SIG-M5 (cell line): Measurements from ENCODE around the gene PQBP1.

Source experiments
- DNase-seq: peaks from one replicate; lab custom pipeline; 2025; lab: John Stamatoyannopoulos, UW

The PQBP1 gene

DNA sequence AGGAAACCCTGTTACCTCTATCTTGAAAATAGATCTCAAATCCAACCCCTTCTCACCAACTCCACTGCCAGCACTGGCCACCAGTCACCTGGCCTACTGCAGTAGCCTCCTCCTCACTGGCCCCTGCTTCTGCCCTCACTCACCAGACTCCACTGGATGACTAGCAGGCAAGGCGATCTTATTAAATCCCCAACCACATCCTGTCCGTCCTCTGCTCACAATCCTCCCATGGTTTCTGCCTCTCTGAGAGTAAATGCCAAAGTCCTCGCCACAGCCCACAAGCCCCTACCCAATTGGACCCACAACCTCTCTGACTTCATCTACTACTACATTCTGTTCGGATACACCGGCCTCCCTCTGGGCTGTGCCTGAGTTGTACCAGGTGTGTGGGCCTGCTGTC is 26.5 kb downstream of the PQBP1 start:
- no peak for DNase-seq

DNA sequence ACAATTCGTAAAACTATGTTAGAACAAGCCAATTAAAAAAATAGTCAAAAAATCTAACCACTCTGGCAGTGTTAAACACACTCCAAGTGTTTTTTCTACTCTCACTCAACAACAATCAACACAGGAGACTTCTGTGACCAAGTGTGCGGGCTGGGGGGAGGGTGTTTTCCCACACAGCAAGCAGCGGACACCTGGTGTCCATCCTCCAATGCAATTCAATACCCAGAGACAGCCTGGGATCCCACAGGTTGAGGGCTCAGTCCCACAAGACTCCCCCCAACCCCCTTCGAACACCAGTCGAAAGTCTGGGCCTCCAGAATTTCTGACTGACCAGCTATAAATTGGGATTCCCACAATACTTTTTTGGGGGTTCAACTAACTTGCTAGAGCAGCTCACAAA is 29.4 kb downstream of the PQBP1 start:
- DNase-seq, result no peak

DNA sequence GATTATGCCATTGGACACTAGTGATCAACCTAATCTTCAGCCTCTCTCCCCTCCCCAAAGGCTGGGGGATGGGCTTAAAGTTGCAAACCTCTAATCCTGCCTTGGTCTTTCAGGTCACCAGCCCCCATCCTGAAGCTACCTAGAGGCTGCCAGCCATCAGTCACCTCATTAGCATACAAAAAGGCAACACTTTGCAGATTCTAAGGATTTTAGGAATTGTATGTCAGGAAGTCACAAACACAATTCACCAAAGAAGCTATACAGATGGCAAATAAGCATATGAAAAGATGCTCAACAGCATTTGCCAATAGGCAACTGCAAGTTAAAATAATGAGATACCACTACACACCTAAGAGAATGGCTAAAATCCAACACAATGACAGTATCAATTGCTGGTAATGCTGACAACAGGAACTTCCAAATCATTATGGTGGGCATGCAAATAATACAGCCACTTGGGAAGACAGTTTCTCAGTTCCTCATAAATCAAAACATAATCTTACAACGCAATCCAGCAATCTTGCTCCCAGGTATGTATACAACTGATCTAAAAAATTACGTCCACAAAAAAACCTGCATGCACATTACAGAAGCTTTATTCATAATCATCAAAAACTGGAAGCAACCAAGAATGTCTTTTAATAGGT is 30.1 kb downstream of the PQBP1 start:
- no peak for DNase-seq

DNA sequence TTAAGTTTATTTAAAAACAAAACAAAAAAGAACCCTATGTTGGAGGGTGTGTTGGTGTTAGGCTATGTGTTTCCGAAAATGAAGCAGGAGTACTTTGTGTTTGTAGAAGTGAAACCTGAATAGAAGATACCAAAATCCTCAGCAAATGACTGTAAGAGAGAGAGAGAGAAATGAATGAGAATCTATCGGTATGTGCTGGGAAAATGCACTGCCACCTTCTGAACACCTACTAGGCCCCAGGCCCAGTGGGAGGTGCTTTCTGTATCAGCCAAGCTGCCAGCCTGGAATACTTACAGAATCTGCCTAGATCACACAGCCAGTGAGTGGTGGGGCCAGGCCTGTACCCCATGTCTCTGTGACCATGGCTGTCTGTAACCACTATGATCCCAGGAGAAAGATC is 36.0 kb downstream of the PQBP1 start:
- DNase-seq, result no peak

DNA sequence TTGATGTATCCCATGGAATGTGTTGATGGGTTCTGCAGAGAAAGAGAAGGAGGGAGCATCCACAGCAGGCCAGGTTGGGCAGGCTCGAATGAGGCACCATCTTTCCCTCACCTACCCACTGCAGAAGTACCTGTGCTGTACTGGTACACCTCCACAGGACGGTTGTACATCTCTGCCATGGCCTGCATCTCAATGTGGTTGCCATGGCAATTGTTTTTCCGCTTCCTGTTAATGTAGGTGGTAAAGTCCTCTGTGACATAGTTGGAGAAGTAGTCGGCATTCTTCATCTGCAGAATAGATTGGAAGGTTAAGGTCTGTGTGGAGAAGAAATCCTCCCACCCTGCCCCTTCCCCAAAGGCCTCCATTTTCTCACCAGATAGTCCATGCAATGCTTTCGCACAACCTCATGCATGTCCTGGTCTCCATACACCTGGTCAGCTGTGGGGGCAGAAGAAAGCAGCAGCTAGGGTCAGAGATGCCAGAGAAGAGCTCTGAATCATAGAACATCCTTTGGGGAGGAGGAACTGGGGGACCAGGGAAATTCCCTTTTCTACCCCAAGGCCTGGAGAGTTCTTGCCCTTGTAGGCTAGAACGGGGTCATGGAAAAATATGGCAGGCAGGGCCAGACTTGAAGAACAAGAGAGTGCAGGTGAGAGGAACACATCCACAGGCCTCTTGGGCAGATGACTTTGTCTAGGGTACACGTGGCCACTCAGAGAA is 37.0 kb downstream of the PQBP1 start:
- no peak for DNase-seq

DNA sequence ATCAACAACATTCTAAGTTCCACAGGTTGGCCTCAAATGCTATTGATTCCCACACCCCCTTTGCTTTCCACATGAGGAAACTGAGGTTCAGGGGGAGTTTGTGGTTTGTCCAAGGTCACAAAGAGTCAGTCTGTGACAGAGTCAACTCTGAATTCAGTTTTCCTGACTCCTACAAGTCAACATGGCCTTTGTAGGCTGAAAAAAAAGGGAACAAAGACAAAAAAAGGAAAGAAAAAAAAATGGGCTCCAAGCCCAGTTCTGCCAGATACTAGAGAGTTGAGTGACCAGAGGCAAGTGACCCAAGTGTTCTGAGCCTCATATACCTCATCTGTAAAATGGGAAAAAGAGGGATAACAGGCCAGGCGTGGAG is 37.6 kb downstream of the PQBP1 start:
- no peak for DNase-seq

DNA sequence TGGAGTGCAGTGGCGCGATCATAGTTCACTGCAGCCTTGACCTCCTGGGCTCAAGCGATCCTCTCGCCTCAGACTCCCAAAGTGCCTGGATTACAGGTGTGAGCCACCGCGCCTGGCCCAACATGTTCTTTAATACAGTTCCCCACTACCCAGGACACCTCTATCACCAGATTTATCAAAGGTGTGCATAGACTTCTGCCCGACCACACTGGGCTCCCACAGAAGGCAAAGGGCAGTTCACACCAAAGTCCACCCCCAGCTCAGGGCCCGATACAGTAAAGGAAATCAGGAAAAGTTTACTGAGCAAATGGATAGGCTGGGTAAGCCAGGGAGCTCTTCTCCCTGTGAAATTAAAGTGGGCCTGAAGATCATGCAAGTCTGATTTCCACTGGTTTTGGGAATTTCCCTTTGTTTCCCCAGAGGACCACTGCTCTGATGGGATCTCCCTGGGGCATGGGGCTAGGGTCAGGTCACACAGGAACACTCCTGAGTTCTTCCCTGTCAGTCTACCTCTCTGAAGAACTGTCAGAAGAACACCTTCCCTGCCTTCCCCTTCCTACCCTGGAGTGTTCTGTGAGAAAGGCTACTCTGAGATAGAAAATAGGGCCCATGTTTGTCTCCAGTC is 38.8 kb downstream of the PQBP1 start:
- DNase-seq, result no peak

DNA sequence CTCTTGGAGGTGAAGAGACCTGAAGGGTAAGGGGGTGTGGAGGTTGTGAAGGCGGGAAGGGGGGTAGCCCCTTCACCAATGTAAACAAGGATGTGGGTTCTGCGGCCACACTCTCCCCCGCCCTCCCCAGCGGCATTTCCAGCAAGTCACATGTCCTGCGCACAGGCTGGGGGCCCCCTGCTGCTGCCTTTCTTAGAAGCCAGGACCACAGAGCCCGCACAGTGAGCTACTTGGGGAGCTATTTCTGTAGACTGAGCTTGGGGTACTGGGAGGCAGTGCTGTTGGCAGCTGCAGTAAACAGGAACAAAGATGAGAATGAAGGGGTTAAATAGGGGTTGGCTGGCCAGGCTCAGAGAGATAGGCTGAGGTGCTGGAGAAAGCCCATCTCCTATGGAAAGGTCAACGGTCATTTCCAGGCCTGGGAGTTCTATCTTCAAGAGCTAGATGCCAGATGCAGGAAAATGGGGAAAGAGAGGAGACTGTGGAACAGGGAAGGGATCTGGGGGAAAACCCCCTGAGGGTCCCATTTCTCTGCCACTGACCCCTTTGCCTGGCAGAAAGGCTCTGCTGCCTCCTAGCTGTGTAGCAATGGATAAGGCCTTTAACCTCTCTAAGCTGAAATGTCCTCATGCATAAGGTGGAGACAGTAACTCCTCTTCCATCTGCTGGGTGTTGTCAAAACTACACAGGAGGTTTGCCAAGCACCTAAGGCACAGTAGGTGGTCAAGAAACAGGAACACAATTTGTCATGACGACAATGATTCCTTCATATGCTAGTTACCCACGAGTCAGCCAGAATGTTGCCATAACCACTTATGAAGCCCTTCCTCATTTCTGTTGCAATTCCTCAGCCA is 39.6 kb downstream of the PQBP1 start:
- DNase-seq, result peak; percentile 81

DNA sequence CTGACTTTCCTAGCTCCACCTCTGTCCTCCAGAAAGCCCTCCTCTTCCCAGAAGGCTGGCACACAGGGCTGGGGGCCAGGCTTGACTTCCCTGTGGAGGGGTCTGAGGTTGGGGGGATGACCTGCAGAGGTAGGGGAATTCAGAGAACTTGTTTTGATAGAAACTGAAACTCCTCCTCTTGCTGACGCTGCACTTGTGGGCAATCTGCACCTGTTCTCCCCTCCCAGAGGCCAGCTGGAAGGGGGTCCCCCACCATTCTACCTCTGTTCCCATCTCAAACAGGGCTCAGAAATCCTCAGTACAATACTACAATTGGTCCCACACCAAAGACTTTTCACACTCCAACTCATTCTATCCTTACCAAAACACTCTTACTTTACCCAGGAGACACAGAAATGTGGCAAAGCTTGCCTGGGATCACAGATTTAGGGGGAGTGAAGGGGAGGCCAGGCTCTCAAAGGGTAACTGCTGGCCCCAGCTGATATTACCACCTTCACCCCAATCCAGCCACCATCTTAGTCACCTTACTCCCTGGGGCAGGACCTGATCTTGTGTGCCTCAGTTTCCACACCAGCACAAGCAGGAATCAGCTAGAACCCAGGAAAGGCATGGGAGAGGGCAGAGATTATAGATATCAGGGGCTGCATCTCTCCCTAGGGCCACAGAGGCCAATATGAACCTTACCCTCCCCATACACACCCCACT is 41.1 kb downstream of the PQBP1 start:
- no peak for DNase-seq

DNA sequence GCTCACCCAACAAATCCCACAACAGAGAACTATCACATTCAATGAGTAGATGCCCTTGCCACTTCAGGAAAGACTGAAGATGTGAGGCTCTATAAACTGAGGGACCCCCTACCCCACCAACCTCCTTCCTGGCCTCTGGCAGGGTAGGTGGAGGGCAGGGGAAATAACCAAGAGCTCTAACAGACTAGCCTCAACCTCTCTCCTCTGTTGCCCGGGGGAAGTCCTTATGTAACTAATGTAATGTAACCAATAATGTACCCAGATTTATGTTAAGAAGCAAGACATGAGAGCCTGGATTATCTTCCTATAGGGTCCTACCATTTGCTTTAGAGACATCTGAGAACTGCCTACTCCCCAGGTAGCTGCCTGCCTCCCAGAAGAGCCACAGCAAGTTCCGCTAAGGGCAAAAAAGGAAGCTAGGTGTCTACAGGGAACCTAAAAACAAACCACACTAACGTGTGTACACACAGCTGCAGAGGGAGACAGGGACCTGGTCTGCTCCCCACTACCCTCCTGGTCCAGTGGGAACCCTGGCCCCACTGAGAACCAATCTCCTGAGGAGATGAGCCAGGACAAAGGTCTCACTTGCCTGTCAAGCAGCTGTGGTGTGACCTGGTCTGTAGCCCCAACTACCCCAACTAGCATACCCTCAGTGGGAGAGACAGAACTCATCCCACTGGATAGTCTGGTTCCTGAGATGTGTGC is 41.9 kb downstream of the PQBP1 start:
- no peak for DNase-seq

DNA sequence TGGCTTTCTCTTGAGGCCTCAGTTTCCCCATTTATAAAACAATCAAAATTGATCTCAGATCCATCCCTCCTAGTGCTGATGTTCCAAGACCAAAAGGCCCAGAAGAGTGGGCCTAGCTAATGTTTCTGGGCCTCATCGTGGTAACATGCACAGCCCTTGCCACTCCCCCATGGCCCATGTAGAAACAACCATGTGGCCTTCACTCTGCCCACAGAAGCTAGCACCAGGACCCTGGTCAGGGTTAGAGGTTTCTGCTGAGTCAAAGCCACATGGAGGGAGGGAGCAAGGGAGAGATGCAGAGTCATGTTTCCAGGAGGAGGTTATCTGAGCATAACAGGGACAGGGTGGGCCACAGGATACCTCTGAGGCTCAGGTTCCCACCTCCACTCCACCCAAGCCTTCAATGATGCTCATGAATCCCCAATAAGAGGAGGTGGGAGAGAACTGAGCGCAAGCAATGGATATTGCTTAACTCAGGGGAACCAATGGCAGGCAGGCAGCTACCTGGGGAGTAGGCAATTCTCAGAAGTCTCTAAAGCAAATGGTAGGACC is 42.8 kb downstream of the PQBP1 start:
- no peak for DNase-seq

DNA sequence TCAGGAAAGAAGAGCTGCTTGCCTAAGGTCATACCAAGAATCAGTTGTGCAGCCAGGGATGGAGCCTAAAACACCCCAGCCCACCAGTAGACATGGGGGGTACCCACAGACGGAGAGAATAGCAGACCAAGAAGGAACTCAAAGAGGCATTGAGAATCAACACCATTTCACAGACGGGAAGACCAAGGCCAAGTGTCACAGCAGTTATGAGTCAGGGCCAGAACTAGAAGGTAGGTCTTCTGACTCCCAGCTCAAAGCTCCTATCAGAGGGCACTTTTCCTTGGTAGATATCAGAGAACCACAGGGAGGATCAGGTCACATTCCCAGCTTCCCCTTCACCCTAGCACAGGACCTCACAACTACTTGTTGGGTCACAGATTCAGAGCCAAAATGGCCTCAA is 45.2 kb downstream of the PQBP1 start:
- no peak for DNase-seq

DNA sequence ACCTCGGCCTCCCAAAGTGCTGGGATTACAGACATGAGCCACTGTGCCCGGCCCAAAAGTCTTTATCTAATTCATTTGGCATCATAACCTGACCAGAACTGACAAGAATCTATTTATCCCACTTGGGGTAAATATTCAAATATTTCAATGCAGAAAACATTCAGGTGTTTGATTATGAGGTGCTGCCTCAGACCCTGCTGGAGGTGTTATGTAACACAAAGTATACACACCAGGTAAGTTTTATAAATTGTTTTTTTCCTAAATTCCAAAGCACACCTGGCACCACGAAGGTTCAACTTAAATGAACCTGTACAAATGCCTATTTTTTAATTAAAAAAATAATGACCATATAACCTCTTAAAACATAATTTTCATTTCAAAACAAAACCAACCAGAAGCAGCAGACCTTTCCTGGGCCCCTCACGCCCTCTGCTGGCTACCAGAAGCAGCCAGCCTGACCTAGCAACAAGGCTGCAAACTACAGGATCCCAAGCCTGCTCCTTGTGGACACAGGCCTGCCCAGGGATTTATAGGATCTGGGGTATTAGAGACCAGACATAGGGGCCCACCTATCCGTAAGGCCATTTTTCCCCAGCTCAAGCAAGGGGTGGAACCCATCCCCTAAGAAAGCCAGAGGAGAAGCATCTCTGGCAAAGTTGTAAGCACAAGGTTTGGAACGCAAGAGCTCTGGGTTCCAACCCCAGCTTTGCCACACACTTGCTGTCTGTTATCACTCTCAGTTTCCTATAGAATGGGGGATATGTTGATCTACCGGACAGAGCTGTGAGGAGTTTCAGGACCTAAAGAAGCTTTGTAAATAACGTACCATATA is 48.0 kb downstream of the PQBP1 start:
- DNase-seq, result no peak

DNA sequence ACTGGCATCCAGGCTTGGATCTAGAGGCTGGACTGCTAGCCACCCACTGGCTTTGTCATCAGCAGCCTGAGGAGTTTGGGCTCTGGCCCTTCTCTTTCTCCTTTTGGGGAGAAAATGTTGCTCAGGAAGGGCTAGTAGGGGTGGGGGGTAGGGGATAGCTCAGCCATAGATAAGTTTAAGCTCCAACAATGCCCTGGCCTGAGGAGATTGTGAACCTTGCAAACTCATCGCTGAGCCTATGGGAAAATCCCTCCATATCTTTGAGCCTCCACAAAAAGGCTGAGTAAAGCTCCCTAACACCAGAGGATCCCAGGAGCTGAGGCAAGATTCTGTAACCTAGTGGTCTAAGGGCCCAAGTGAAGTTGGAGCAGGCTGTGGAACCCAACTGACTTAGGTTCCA is 50.9 kb downstream of the PQBP1 start:
- no peak for DNase-seq
